ENCODE measurements around the gene AAMP. TPM values are rescaled to one million over a fixed set of nuclear protein-coding genes. Genes with fewer than 3 reads are reported as not detected.

Gene AAMP
- total RNA-seq, 1 donor from 2014 or later, result 39.6 TPM

DNA sequence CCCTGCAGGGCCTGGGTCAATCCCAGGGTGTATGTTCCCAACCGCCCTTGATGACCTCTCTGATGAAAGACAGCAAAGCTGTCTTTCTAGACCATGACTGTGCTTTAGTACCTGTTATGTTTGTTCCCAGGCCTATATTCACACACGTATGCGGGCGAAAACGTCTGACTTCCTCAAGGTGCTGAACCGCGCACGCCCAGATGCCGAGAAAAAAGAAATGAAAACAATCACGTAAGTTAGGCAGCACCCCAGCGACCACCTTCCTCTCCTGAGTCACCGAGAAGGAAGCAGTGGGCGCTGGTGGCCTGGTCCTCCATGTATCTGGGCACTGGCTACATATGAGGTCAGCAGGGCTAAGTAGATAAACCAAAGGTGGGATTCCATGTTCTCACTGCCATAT lies 20.2 kb downstream of the AAMP start:
- no peaks in the 10 kb centered on the region for H3K9me3 Mint-ChIP-seq (ENCODE audit: low read depth)
- H3K36me3 Mint-ChIP-seq (ENCODE audit: low read depth), result peaks cover 68% of the 10 kb centered on the region
- no peak for TF ChIP-seq CTCF (IDR thresholded peaks at IDR 0.05)
- peaks cover 7% of the 10 kb centered on the region for H3K4me1 Mint-ChIP-seq (ENCODE audit: low read depth)
- no peaks in the 10 kb centered on the region for H3K27me3 Mint-ChIP-seq (ENCODE audit: low read depth)
- H3K4me3 Mint-ChIP-seq (ENCODE audit: unreplicated experiment), result no peak overlapping the region
- DNase-seq (ENCODE audit: low spot score), result peak; percentile 50
- no peak overlapping the region for H3K27ac Mint-ChIP-seq (ENCODE audit: unreplicated experiment)

DNA sequence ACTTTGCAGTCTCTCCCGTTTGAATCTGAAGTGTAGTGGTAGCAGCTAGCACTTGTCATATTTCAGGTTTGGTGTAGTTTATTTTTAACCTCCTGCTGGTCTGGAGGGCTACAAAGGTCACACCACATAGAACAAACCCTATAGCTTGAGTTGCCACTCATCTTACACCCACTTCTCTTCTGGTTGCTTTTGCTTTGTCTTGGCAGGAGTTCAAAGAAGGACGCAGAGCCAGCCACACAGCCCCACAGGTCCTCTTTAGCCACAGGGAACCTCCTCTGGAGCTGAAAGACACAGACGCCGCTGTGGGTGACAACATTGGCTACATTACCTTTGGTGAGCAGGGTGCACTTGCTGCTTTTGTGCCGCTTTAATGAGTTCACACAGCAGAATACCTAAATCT lies 24.7 kb downstream of the AAMP start:
- Mint-ChIP-seq H3K27me3 (ENCODE audit: low read depth) (no peaks in the 10 kb centered on the region), H3K27ac (ENCODE audit: unreplicated experiment) (peak overlapping the region; percentile 19), H3K4me3 (ENCODE audit: unreplicated experiment) (no peak overlapping the region), H3K36me3 (ENCODE audit: low read depth) (peaks cover 54% of the 10 kb centered on the region), H3K9me3 (ENCODE audit: low read depth) (no peaks in the 10 kb centered on the region), H3K4me1 (ENCODE audit: low read depth) (peaks cover 13% of the 10 kb centered on the region)
- no peak for DNase-seq (ENCODE audit: low spot score)
- TF ChIP-seq CTCF (IDR thresholded peaks at IDR 0.05), result no peak

GRCh38 chr2:218244665-218245064 lies 25.3 kb downstream of the AAMP start:
- TF ChIP-seq CTCF (IDR thresholded peaks at IDR 0.05), result no peak
- H3K27me3 Mint-ChIP-seq (ENCODE audit: low read depth), result no peaks in the 10 kb centered on the region
- no peak for DNase-seq (ENCODE audit: low spot score)
- peak overlapping the region; percentile 30 for H3K27ac Mint-ChIP-seq (ENCODE audit: unreplicated experiment)
- H3K36me3 Mint-ChIP-seq (ENCODE audit: low read depth), result peaks cover 50% of the 10 kb centered on the region
- H3K4me1 Mint-ChIP-seq (ENCODE audit: low read depth), result peaks cover 13% of the 10 kb centered on the region
- no peak overlapping the region for H3K4me3 Mint-ChIP-seq (ENCODE audit: unreplicated experiment)
- H3K9me3 Mint-ChIP-seq (ENCODE audit: low read depth), result no peaks in the 10 kb centered on the region

DNA sequence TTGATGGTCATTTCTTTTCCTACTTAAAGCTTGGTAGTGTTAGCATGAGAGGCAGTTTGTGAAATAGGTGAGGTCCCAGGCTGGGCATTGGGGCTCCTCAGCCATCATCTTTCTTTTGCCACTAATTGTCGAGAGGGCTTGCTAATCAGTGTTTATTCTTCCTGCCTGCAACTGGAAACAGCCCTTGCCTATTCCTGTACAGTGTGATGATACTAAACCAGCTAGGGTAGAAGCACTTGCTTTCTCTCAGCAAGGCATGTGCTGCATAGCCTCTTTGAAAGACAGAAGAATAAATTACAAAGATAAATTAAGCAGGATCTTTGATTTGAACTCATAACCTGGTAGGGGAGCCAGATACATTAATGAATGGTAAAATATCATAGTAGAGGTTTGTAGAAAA lies 25.7 kb downstream of the AAMP start:
- no peak for TF ChIP-seq CTCF (IDR thresholded peaks at IDR 0.05)
- peaks cover 47% of the 10 kb centered on the region for H3K36me3 Mint-ChIP-seq (ENCODE audit: low read depth)
- no peaks in the 10 kb centered on the region for H3K9me3 Mint-ChIP-seq (ENCODE audit: low read depth)
- H3K27ac Mint-ChIP-seq (ENCODE audit: unreplicated experiment), result no peak overlapping the region
- H3K27me3 Mint-ChIP-seq (ENCODE audit: low read depth), result no peaks in the 10 kb centered on the region
- H3K4me1 Mint-ChIP-seq (ENCODE audit: low read depth), result peaks cover 13% of the 10 kb centered on the region
- no peak overlapping the region for H3K4me3 Mint-ChIP-seq (ENCODE audit: unreplicated experiment)
- DNase-seq (ENCODE audit: low spot score), result no peak

- Mint-ChIP-seq H3K4me1 (ENCODE audit: low read depth) (peaks cover 3% of the 10 kb centered on the region), H3K36me3 (ENCODE audit: low read depth) (peaks cover 44% of the 10 kb centered on the region), H3K27ac (ENCODE audit: unreplicated experiment) (no peak overlapping the region), H3K9me3 (ENCODE audit: low read depth) (no peaks in the 10 kb centered on the region), H3K4me3 (ENCODE audit: unreplicated experiment) (no peak overlapping the region), H3K27me3 (ENCODE audit: low read depth) (no peaks in the 10 kb centered on the region)
- TF ChIP-seq CTCF (IDR thresholded peaks at IDR 0.05), result no peak
- DNase-seq (ENCODE audit: low spot score), result no peak
These were observed 31.1 kb downstream of the AAMP start for GRCh38 chr2:218238887-218239286.
